Epithelial cell of esophagus (primary cell): Measurements from ENCODE around the gene PACS1.
"Not testable (repeated sequence)": the region's sequence is repeated elsewhere in the genome, so short reads cannot be mapped to it uniquely, and the experiment has no call there.

Experiments
- DNase-seq: peaks from one replicate; pipeline ENCODE4 v3.0.0; 2010; ENCODE audit warnings: low read depth
- H3K4me3 ChIP-seq: 2 replicates; pipeline ENCODE4 v1.5.1; 2011; ENCODE audit warnings: mild to moderate bottlenecking, low read length, control low read depth
- CTCF ChIP-seq: IDR thresholded peaks from 2 replicates; pipeline ENCODE4 v1.5.1; 2011; ENCODE audit warnings: low read depth, mild to moderate bottlenecking, low read length, control low read depth, inconsistent platforms; ENCODE audit not compliant: insufficient read depth; ENCODE audit errors: missing control alignments

The PACS1 gene

DNA sequence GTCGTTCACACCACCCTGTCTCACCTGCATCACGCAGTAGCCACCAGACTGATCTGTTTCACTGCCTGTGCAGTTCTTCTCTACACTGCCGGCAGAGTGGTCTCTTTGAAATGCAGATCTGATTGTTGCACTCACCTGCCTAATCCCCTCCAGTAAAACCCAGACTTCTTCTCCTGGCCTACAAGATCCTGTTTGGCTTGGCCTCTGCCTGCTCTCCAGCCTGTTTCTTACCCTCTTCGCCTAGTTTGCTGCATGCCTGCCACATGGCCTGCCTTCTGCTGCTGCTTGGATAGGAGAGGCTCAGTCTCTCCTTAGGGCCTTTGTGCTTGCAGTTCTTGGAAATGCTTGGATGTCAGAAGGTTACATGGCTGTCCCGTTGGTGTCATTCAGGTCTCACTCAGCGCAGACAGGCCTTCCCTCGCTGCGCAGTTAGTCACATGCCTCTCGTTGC lies 42.0 kb downstream of the PACS1 start:
- DNase-seq, result no peak
- H3K4me3 ChIP-seq, result no peak overlapping the region
- no peak for TF ChIP-seq CTCF

- DNase-seq, result peak; percentile 91
- TF ChIP-seq CTCF, result no peak
- H3K4me3 ChIP-seq, result no peak overlapping the region
Observed at GRCh38 chr11:66112601-66113499, 42.8 kb downstream of the PACS1 start.

GRCh38 chr11:66114957-66115356 lies 44.9 kb downstream of the PACS1 start:
- DNase-seq, H3K4me3 ChIP-seq: not testable (repeated sequence)

DNA sequence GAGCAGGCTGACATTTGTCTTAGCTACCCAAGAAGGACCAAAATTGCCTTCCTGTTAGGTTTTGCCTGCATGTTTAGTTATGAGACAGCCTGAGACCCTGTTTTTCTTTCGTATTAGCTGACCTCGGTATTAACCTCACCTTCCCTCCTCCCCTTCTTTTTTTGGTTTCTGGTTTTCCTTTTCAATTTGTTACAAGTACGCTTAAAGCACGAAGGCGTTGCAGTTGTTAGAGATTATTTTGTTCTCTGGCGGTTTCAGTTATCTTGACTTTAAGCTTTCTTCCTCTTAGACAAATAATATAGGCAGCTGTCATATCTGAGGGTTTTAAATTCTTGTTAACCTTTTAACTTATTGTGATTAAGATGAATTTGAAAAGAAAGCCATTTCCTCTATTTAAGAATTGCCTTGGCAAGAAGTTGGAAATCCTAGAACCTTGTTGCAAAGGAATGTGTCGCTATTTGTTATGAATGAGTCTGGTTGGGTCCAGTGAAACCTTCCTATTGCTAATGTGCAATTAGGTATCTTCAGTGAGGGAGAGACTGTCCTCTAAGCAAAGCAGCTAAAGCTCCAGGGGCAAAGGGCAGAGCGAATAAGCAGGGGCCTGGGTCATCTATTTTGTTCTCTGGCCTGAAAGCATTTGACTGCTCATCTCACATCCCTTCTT lies 45.7 kb downstream of the PACS1 start:
- no peak for TF ChIP-seq CTCF
- no peak for DNase-seq
- H3K4me3 ChIP-seq, result no peak overlapping the region

DNA sequence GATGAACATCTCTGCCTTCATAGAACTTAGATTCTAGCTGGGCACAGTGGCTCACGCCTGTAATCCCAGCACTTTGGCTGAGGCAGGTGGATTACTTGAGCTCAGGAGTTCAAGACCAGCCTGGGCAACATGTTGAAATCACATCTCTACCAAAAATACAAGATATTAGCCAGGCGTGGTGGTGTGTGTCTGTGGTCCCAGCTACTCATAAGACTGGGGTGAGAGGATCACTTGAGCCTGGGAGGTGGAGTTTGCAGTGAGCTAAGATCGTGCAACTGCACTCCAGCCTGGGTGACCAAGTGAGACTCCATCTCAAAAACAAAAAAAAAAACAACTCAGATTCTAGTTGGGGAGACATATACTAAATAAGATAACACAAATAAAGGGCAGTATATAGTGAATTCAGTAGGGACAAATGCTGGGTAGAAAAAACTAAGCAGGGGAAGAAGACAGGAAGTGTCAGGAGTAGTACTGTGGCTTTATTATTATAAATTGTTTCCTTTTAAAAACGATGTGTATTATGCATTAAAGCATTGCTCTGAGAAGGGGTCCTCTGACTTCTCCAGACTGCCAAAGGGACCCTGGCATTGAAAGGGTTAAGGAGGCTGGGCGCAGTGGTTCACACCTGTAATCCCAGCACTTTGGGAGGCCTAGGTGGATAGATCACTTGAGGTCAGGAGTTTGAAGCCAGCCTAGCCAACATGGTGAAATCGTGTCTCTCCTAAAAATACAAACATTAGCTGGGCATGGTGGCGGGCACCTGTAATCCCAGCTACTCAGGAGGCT lies 46.7 kb downstream of the PACS1 start:
- no peak for DNase-seq
- no peak overlapping the region for H3K4me3 ChIP-seq
- no peak for TF ChIP-seq CTCF

DNA sequence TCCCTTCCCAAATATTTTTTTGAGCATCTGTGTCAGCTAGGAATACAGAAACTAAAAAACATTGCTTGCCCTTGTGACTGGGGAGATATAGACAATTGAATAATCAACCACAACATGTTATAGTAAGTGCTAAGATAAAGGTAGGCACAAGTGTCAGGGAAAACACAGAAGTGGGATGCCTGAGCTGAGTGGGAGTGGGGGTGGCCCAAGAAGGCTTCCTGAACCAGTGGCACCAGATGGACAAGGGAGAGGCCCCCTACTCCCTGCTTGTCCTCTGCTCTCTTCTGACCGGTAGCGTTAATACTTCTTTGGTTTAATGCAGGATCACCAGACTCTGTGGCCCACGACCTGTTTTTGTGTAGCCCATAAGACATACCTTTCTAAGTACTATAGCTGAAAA lies 48.8 kb downstream of the PACS1 start:
- TF ChIP-seq CTCF, result no peak
- H3K4me3 ChIP-seq, result no peak overlapping the region
- DNase-seq, result no peak
